ACC112 (cell line): Measurements from ENCODE around the gene BPGM.

Experiments used
- H2AFZ ChIP-seq: fragments of 200-600 bp; sonication (generic); one replicate; pipeline ENCODE4 v1.6.0; 2017; ENCODE audit warnings: antibody characterized with exemption, low read length; ENCODE audit not compliant: unreplicated experiment
- H3K27ac ChIP-seq: fragments of 200-600 bp; sonication (generic); 2 replicates; pipeline ENCODE4 v1.5.1; 2014; ENCODE audit warnings: low read depth, mild to moderate bottlenecking, antibody characterized with exemption, low read length, moderate library complexity
- H3K27me3 ChIP-seq: fragments of 200-600 bp; sonication (generic); 2 replicates; pipeline ENCODE4 v1.6.1; 2014; ENCODE audit warnings: mild to moderate bottlenecking, antibody characterized with exemption, low read length, moderate library complexity, mixed read lengths; ENCODE audit not compliant: insufficient read depth
- H3K36me3 ChIP-seq: fragments of 200-600 bp; sonication (generic); 2 replicates; pipeline ENCODE4 v1.6.1; 2016; ENCODE audit warnings: mild to moderate bottlenecking, antibody characterized with exemption, low read length, moderate library complexity, mixed read lengths; ENCODE audit not compliant: insufficient read depth
- H3K4me1 ChIP-seq: fragments of 200-600 bp; sonication (generic); one replicate; pipeline ENCODE4 v1.6.1; 2016; ENCODE audit warnings: low read length, mixed read lengths; ENCODE audit not compliant: insufficient read depth, unreplicated experiment, control insufficient read depth
- H3K4me3 ChIP-seq: fragments of 200-600 bp; sonication (generic); 2 replicates; pipeline ENCODE4 v1.5.1; 2014; ENCODE audit warnings: mild to moderate bottlenecking, low read depth, low read length
- H3K79me2 ChIP-seq: fragments of 200-600 bp; sonication (generic); one replicate; pipeline ENCODE4 v1.6.0; 2016; ENCODE audit warnings: low read length; ENCODE audit not compliant: control insufficient read depth, unreplicated experiment, insufficient read depth

Gene BPGM

DNA sequence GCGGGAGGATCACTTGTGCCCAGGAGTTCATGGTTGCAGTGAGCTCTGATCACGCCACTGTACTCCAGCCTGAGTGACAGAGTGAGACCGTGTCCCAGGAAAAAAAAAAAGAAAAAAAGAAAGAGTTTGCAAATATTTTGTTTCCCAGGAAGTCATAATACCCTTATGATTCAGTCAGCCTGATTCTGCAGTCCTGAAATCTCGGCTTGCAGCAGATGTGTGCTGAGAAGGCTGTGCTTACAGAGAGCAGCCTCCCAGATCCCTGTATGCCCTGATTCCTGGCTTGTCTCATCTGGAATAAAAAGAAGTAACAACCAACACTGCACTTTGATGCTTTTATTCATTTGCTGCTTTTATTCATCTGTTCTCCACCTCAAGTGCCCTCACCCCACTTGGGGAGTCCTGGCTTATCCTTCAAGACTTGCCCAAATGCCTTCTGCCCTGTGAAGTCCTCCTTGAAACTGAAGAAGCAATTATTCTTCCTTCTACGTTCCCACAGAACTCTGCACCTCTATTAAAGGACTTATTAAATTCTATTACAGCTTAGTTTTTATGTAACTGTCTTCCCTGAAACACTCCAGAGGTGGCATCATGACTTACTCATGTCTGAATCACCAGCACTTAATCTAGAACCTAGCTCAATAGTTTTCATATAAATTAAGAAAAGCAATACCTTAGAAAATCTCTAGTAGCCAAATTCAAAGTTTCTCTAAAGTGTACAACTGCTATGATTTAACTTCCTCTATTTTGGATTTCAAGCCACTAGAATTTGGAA, 27.7 kb upstream of the BPGM start:
- Histone ChIP-seq H3K4me3 (peak overlapping the region; percentile 58; the same call in 1 of the 2 replicates), H3K79me2 (no peaks in the 10 kb centered on the region), H3K4me1 (peaks cover 42% of the 10 kb centered on the region), H3K36me3 (no peaks in the 10 kb centered on the region), H2AFZ (no peak overlapping the region), H3K27me3 (no peaks in the 10 kb centered on the region), H3K27ac (peak overlapping the region; percentile 99)

DNA sequence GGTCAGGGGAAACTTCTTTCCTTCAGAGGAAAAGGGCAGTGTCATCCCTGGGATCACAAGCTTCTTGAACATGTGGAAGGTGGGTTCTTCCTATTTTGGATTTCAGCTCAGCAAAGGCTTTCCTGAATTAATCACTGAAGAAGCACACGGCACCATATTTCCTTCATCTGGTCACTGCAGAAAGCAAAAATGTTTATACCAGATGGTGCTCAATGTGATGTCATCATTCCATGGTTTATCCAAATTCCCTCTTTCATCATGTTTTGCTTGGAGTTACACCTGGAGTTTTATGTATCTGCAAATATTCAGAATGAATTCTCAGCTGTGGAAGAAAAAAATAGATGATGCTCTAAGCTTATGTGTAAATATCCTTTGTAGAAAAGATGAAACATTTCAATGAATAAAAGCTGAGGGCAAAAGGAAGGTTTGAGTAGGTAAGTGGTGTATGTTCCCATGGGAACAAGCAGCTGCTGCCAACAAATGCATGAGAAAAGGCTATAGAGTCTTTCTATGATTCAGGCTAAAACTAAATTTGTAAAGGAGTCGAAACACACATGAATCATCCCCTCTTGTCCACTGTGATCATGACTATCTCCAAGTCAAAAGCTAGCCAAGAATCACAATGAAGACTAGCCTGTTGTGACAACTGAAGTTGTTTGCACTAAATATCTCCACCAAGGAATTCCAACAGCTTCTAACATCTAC, 26.9 kb upstream of the BPGM start:
- Histone ChIP-seq H3K27ac (peak overlapping the region; percentile 99), H3K4me3 (peak overlapping the region; percentile 58; the same call in 1 of the 2 replicates), H2AFZ (no peak overlapping the region), H3K4me1 (peaks cover 37% of the 10 kb centered on the region), H3K36me3 (no peaks in the 10 kb centered on the region), H3K27me3 (no peaks in the 10 kb centered on the region), H3K79me2 (no peaks in the 10 kb centered on the region)

DNA sequence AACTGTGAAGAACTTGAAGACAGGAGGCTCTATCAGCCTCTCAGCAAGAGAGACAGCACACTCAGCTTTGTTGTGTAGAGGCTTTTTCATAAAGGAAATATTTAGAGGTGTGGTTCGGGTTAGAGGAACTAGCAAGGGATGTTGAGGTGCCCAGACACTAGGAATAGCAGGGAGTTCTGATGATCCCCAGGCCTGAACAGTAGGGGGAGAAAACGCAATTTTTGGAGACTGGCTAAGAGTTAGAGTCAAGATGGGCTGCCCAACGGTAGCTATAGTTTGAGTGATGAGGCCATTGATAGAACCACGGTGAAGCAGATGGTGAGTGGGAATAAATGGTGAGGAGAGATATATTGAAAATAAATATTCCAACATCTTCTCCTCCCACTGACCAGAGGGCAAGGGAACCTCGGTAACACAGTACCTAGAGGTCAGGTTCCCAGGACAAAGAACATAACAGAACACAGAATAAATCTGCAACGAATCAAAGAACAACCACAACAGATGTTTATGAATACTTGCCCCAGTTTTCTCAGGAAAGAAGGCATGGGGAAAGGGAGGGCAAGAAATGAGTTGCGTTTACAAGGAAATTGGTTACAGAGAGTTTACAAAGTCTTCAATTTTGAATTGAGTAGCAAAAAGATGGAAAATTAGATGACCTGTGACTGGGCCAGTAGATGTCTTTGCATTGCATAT, 24.2 kb upstream of the BPGM start:
- Histone ChIP-seq H2AFZ (no peak overlapping the region), H3K4me3 (no peak overlapping the region), H3K79me2 (no peaks in the 10 kb centered on the region), H3K27me3 (no peaks in the 10 kb centered on the region), H3K27ac (no peak overlapping the region), H3K4me1 (peaks cover 34% of the 10 kb centered on the region), H3K36me3 (no peaks in the 10 kb centered on the region)

DNA sequence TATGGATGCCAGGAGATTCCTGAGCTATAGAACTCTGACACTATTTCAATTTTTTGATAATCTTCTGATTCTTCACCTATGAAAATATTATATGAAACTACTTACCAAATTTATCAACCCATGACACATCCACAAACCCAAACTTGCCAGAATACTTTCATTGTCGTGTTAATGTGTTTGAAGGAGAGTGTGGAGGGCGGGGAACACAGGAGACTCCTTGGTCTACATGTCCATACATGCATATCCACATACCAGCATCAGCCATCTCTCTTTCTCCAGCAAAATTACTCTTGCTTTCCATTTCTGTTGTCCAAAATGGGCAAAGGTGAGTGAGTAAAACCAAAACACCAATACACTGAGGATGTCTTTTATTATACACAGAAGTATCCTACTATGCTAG, 23.5 kb upstream of the BPGM start:
- H3K27me3 ChIP-seq: no peaks in the 10 kb centered on the region
- no peak overlapping the region for H3K27ac ChIP-seq
- no peaks in the 10 kb centered on the region for H3K79me2 ChIP-seq
- H3K4me1 ChIP-seq: peaks cover 27% of the 10 kb centered on the region
- H3K4me3 ChIP-seq: no peak overlapping the region
- H3K36me3 ChIP-seq: no peaks in the 10 kb centered on the region
- H2AFZ ChIP-seq: no peak overlapping the region

DNA sequence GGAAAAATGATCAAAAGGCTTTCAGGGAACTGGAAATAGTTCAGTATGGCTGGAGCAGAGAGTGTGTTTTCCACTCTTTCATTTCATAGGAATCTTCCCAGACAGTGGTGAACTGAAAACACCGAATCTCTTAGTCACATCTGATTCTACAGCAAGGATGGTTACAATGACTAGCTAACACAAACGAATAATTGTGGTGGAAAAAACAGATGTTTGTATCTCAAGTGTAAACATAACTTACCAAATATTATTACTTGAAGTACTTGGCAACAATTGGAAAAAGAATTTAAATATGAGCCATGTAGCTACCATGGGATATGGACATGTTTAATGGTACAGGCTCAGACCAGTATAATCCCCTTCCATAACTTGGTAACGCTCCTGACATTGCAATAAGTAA, 21.1 kb upstream of the BPGM start:
- no peaks in the 10 kb centered on the region for H3K79me2 ChIP-seq
- no peak overlapping the region for H2AFZ ChIP-seq
- no peaks in the 10 kb centered on the region for H3K27me3 ChIP-seq
- no peaks in the 10 kb centered on the region for H3K36me3 ChIP-seq
- H3K4me3 ChIP-seq: no peak overlapping the region
- H3K4me1 ChIP-seq: peaks cover 9% of the 10 kb centered on the region
- no peak overlapping the region for H3K27ac ChIP-seq

DNA sequence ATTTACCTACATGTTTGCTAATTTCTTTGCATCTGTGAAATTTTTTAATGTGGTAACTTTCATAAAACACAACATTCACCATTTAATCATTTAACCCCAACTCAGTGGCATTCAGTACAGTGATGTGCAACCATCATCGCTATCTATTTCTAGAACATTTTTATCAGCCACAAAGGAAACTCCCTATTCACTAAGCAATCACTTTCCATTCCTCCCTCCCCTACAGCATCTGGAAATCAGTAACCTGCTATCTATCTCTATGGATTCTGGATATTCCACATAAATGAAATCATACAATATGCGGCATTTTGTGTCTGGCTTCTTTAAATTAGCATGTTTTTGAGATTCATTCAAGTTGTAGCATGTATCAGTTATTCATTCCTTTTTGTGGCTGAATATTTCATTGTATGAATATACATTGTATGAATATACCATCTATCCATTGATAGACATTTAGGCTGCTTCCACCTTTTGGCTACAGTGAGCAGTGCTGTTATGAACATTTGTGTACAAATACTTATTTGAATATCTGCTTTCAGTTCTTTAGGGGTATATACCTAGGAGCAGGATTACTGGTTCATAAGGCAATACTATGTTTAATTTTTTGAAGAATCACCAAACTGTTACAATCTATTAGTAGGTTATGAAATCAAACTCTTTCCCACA, 19.4 kb upstream of the BPGM start:
- Histone ChIP-seq H3K36me3 (no peaks in the 10 kb centered on the region), H3K27ac (no peak overlapping the region), H3K27me3 (no peaks in the 10 kb centered on the region), H3K4me1 (peaks cover 4% of the 10 kb centered on the region), H2AFZ (no peak overlapping the region), H3K4me3 (no peak overlapping the region), H3K79me2 (no peaks in the 10 kb centered on the region)

DNA sequence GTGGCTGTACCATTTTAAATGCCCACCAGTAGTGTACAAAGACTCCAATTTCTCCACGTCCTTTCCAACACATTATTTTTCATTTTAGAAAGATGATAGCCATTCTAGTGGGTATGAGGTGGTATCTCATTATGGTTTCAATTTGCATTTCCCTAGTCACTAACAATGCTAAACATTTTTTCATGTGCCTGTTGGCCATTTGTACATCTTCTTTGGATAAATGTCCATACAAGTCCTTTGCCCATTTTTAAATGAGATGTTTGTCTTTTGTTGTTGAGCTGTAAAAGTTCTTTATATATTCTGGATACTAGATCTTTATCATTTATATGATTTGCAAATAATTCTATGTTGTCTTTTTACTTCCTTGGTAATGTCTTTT, 18.9 kb upstream of the BPGM start:
- H3K27ac ChIP-seq: no peak overlapping the region
- H3K27me3 ChIP-seq: no peaks in the 10 kb centered on the region
- H2AFZ ChIP-seq: no peak overlapping the region
- H3K36me3 ChIP-seq: no peaks in the 10 kb centered on the region
- H3K4me1 ChIP-seq: peaks cover 4% of the 10 kb centered on the region
- H3K79me2 ChIP-seq: no peaks in the 10 kb centered on the region
- H3K4me3 ChIP-seq: no peak overlapping the region

DNA sequence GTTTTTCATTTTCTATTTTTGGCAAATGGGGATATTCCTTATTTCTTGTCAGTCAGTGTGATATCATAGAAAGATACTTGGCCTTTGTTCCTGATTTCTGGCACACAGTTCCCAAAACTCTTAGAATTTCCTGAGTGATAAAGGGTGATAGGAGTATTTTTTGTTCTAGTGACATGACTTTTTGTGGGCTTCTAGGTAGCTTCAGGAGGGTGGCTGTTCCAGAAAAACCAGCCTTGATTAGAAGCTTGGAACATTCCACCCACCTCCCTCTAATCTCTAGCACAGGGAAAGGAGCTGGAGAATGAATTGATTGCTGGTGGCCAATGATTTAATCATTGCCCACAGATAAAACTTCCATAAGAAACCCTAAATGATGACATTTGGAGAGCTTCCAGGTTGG, 17.2 kb upstream of the BPGM start:
- no peak overlapping the region for H2AFZ ChIP-seq
- no peaks in the 10 kb centered on the region for H3K79me2 ChIP-seq
- H3K27ac ChIP-seq: no peak overlapping the region
- no peaks in the 10 kb centered on the region for H3K27me3 ChIP-seq
- H3K4me3 ChIP-seq: no peak overlapping the region
- H3K4me1 ChIP-seq: peaks cover 8% of the 10 kb centered on the region
- H3K36me3 ChIP-seq: no peaks in the 10 kb centered on the region

DNA sequence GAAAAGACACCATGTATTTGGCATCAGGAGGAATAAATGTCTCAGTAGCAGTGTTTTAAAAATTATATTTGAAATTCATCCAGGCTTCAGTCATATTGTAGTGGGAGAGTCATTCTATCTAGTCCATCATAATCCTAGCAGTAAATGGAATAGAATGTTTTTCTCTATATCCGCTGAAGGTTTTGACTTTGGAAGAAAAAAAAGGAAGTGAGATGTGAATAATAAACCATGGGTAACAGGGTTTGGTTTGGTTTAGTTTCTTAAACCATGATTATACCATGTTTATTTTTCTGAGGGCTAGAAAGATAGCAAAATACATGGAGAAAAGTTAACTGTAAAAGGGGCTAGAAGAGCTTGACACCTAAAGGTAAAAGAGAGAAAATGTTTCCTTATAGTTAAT, 16.4 kb upstream of the BPGM start:
- H2AFZ ChIP-seq: no peak overlapping the region
- peak overlapping the region; percentile 12; the same call in 1 of the 2 replicates for H3K27ac ChIP-seq
- no peaks in the 10 kb centered on the region for H3K79me2 ChIP-seq
- H3K4me3 ChIP-seq: no peak overlapping the region
- no peaks in the 10 kb centered on the region for H3K36me3 ChIP-seq
- H3K4me1 ChIP-seq: peaks cover 10% of the 10 kb centered on the region
- no peaks in the 10 kb centered on the region for H3K27me3 ChIP-seq

DNA sequence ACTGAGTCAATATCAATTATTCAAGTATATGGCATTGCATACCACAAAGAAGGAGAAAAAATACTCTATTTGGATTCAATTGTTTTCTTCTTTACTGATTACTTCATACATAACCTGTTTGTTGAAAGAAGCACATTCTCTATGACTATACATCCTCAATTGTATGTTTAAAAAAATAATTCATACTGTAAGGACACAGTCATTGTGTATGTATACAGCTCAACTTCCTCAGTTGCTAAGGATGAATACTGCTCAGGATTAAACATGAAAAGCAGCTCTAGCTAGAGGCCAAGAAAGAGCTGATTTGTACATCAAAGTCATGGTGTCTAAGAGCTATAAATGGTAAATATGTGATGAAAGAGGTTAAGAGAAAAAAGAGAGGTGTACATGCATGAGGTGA, 15.8 kb upstream of the BPGM start:
- no peaks in the 10 kb centered on the region for H3K27me3 ChIP-seq
- H3K4me3 ChIP-seq: no peak overlapping the region
- peak overlapping the region; percentile 36 for H3K27ac ChIP-seq
- H3K36me3 ChIP-seq: no peaks in the 10 kb centered on the region
- no peaks in the 10 kb centered on the region for H3K79me2 ChIP-seq
- no peak overlapping the region for H2AFZ ChIP-seq
- peaks cover 16% of the 10 kb centered on the region for H3K4me1 ChIP-seq
